ENCODE data around the gene CEP63.

Gene CEP63

DNA sequence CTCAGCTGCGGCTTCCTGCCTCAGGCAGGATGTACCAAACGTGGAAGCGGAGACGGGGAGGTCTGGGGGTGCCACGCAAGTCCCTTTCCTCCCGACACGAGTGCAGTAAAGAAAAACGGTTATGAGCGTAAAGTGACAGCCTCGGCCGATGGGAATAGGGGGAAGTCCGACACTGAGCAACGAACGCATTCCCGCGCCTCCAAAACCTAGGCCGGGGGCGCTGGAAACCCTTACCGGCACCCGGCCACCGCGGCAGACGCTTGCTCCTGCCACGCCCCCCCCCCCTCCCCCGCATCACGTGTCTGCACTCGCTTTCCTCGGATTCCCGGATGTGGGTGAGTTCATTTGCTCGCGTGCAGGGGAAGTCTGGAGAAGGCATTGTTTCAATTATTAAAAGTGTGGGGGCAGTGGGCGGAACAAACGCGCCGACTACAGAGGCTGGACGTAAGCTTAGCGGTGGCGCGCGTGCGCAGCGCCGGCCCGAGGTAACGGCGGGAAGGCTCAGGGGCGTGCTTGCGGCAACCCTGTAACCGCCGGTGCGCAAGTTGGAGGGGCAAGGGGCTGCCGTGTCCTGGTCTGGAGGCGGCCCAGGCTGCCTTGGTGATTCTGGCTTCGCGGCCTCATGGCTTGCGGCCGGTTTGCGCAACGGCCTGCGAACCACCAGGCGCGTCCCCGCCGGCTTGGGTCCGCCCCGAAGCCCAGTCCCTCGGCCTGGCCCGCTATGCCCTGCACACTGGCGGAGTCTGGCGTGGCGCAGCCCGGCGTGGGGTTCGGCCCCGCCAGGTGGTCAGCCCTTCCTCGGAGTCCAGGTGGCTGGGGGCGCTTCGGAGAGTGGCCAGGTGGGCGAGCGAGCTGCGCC is at the start of gene CEP63, which contains the start of gene ANAPC13:
Gene CEP63, plus strand, starts transcription at position 340 of the 859 bp plus-strand sequence. CDS start 9,264 bp downstream, outside the sequence.
Gene ANAPC13, minus strand, starts transcription at position 268 of the 859 bp plus-strand sequence. CDS start 3,081 bp downstream, outside the sequence.
- peak; percentile 99 for DNase-seq

DNA sequence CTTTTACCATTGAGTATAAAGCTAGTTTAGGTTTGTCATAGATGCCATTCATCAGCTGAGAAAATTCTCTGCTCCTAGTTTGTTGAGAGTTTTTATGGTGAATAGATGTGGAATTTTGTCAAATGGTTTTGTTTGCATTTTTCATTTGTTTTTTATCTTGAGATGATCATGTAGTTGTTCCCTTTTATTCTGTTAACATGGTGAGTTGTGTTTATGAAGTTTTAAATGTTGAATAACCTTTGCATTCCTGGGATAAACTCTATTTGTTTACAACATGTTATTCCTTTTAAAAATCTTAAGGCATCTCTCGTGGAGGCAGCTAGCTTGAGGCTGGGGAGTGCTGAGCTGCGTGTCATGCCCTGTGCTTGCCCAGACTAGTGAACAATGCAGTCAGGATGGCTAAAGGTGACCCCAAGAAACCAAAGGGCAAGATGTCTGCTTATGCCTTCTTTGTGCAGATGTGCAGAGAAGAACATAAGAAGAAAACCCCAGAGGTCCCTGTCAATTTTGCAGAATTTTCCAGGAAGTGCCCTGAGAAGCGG is 48.6 kb upstream of the CEP63 start:
- DNase-seq = no peak

- DNase-seq = no peak
These were observed 44.5 kb upstream of the CEP63 start for GRCh38 chr3:134441321-134441720.

DNA sequence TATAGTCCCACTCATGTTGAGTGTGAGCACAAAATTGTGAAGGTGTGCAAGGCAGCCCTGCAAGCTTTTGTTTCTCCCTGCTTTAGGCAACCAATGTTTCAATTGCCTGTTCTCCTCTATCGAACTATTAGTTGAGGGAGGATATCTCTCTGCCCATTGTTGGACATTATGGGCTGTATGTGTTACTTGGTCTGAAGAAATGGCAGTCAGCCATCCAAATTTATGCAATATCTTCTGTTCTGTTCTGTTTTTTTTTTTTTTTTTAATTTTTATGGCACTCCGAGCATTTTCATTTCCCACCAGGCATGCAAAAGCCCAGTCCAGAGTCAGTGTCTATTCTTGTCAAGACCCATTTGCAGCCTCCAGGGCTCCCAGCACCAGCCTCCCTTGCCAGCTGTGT is 44.0 kb upstream of the CEP63 start:
- DNase-seq = no peak

- DNase-seq = no peak
These were observed 40.8 kb upstream of the CEP63 start for GRCh38 chr3:134445095-134445494.

DNA sequence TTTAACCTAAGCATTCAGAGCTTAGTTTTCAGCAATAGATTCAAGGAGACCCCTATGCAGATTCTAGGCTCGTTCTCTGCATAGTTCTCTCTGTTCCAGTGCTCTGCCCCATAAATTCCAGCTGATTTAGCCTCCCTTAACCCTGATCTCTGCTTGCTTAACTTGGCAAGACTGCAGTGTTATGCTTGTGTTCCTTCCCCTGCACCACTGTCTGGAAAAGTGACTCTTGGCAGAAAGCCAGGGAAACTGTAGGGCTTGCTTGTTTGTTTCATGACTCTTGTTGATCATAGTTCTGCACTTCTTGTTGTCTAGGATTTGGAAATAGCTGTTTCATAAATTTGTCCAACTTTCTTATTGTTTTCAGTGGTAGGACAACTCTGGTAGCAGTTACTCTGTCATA is 40.2 kb upstream of the CEP63 start:
- peak; percentile 8 for DNase-seq

DNA sequence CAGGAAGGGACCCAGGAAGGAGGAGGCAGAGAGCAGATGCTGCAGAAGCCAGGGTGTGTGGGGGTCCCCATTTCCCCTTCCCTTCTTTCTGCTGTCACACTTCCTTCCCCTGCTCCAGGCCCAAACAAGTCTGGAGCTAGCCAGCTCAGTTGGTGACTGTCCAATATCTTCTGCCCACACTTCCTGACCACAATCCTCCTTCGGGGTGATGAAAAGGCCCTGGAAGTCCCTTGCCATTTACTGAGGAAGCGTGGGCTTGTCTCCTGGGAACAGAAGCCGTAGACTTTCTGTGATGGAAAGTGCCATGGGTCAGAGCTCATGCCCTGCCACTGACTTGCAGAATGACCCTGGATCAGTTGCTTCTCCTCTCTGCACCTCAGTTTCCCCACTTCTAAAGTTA is 39.1 kb upstream of the CEP63 start:
- DNase-seq = no peak

DNA sequence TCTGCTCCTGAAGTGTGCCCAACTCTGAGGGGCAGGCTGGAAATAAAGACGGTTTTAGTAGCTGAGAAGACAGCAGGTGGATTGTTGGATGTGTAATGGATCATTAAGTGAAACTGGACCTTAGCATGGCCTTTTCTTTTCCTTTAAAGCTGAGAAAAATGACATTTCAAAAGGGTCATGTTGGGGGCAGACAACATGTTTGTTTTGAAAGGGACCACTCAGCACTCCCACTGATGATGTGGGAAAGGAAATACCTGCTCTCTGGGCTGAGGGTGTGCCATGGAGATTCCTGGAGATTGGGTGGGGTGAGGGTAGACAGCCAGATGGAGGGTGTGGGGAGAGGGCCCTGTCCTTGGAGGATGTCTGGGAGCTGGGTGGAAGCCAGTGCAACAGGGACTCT is 38.5 kb upstream of the CEP63 start:
- DNase-seq = no peak

GRCh38 chr3:134448664-134449063 is 37.2 kb upstream of the CEP63 start:
- no peak for DNase-seq

- DNase-seq = peak; percentile 20
These were observed 36.6 kb upstream of the CEP63 start for GRCh38 chr3:134449277-134449676.

GRCh38 chr3:134449951-134450350 is 35.9 kb upstream of the CEP63 start:
- DNase-seq = peak; percentile 6

DNA sequence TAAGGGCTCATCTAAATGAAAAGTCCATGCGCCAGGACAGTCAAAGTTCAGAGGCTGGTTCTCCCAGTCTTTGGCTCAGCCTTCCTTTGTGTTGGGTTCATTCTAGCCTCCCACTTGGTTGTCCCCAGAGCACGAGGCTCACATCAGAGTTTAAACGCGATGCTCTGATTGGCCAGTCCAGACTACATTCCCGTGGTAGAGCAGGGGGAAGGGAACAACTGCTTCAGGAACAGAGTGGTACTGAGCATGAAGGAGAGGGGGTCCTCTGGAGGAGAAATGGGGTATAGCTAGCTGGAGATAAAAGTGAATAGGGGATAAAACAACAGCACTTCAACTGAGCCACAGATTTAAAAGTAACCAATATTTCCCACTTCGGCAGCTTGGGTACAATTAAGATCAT is 32.2 kb upstream of the CEP63 start:
- peak; percentile 8 for DNase-seq

DNA sequence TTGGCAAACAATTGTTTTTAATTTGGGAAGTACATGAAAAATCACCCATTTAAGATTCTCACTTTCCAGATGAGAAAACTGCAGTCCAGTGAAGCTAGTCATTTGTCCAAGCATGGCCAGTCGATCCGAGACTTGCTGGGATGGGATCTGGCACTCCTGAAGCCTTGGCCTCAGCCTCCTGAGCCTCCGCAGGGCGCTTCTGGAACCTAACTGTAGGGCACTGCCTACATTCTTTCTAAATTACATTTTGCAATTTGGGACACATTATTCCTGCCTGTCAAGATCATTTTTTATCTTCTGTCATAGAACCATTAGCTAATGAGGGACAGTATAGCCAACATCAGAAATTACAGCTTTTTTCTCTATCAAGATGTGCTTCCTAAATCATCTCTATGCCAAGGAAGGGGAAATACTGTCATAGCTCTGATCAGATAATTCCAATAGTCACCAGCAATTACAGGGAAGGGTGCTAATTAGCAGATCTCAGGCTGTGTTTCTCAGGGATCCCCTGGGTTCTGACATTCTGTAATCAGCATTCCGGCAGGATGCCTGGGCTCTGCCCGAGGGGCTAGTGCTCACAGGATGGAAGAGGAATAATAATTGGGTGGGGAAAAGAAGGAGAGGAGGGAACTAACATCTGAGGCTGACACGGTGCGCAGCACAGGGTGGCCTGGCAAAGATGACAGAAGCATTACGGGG is 28.3 kb upstream of the CEP63 start:
- DNase-seq = no peak

GRCh38 chr3:134458406-134458945 is 27.4 kb upstream of the CEP63 start:
- no peak for DNase-seq

- no peak for DNase-seq
These were observed 26.3 kb upstream of the CEP63 start for GRCh38 chr3:134459562-134459961.

DNA sequence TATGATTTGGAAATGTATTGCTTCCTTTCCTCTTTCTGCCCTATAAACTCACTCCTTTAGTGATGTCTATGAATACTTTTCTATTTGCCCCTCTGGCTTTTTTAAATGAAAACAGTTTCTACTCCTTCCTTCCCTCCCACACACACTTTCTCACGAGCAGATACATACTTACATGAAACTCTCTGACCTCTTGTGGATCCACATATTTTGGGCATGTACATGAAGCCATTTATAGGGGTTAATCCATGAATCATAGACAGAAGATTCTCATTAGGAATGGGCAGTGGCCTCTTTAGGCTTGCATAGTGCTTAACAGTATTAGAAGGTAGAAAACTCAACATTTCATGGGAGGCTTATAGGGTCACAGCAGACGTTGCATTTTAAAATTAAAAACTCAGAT is 24.9 kb upstream of the CEP63 start:
- DNase-seq = no peak

GRCh38 chr3:134462331-134462941 is 23.4 kb upstream of the CEP63 start:
- DNase-seq = no peak

DNA sequence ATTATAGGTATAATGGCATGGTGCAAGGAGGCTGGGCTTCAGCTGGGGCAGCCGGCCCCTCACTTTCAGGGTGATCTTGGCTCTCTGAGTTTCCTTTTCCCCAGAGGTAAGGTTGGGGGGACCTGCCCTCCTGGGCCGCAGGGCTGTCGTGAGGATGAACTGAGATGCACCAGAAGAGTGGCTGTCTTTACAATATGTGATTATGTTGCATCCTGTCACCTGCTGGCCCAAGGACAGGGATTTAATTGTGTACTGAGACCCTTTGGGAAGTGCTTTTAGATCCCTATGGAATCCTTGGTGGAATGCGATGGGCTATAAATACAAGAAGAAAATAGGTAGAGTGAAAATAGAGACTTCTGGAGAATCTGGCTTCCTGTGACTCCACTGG is 22.2 kb upstream of the CEP63 start:
- no peak for DNase-seq

DNA sequence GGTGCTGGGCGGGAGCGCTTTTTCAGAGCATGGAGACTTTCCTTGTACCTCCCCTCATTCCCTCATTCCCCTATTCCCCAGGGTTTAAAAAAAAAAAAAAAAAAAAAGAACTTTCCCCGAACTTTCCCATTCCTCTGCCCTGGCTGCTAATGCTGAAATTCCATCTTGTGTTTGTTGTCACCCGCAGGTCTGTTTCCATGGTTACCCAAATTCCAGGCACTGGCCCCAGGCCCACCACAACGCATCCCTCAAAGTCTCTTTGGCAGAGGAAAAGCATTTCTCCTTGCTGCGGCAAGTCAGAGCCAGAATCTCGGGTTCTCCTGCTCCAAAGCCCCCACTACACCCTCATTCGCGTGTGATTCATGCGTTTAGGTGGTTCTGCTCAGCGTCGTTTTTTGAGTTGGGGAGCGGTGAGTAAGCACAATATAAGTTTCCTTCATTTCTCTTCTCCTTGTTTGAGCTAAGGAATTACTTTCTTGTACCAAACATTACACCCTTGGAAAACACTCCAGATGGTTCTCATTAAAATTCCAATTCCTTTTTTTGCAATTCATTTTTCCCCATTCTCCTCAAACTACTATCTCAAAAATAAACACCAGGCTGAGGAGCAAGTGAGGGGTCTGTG is 21.7 kb upstream of the CEP63 start:
- no peak for DNase-seq

DNA sequence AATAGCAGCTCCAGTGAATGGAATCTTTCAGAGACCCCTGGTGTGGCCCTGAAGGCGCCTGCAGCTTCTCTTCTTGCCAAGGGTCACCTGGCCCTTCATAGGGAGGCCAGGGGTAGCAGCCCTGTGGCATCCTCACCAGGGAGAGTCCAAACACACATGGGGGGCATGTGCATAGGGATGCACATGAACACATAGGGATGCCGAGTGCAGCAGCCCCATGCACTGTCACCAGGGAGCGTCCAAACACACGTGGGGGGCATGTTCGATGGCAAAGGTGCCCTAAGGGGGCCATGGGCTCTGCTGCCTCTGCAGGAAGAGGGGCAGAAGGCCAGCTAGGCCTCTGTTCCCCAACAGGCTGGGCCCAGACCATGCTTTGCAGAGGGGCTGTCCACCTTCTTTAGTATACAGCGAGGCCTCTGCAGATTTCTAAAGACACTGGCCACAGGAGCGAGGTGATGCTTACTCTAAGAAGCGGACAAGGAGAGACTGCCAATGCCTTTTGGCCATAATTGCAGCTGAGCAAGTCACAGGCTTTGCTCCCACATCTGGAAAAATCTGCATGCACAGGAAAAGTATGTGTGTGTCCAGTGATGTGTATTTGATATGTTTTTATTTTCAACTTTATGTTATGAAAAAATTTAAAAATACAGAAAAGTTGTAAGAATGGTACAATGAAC is 21.0 kb upstream of the CEP63 start:
- no peak for DNase-seq

DNA sequence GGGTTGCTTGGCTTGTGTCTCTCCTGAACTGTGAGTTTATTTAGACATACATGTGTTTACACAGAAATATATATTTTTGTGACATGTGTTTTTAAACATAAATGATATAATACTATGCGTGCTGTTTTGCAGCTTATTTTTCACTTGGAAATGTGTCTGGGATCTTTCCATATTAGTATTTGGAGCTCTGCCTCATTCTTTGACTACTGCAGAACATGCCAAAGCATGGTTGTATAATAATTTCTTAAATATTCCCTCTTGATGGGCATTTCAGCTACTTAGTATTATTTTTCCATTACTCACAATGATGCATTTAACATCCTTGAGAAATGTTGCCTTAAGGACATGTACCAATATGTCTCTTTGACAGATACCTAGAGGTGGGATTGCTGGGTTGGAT is 19.5 kb upstream of the CEP63 start:
- no peak for DNase-seq

- DNase-seq = no peak
These were observed 17.3 kb upstream of the CEP63 start for GRCh38 chr3:134468519-134468918.

Data from hematopoietic multipotent progenitor cell treated with erythropoietin and hydrocortisone succinate and interleukin-3 and kit ligand, for 4 days (in vitro differentiated cells).